ENCODE data around the gene CC2D2B.
A peak's percentile ranks its signal among the peaks of the same experiment; 100 is the strongest.

The CC2D2B gene

GRCh38 chr10:95876756-95877155, 31.0 kb upstream of the CC2D2B start:
- Histone ChIP-seq H3K36me3 (ENCODE audit: control insufficient read depth, insufficient read depth, low read length) (peaks cover 5% of the 10 kb centered on the region), H3K4me3 (replicated peaks; ENCODE audit: low read depth, low read length) (no peak overlapping the region), H3K27me3 (replicated peaks; ENCODE audit: control insufficient read depth, insufficient read depth, low read length) (no peaks in the 10 kb centered on the region)
- no peak for TF ChIP-seq CTCF (IDR thresholded peaks at IDR 0.05; ENCODE audit: insufficient read depth, low read length, poor library complexity, severe bottlenecking)
- DNase-seq (ENCODE audit: extremely low read depth, insufficient read length) = no peak

- Histone ChIP-seq H3K4me3 (replicated peaks; ENCODE audit: low read depth, low read length) (no peak overlapping the region), H3K27me3 (replicated peaks; ENCODE audit: control insufficient read depth, insufficient read depth, low read length) (no peaks in the 10 kb centered on the region), H3K36me3 (ENCODE audit: control insufficient read depth, insufficient read depth, low read length) (peaks cover 3% of the 10 kb centered on the region)
- TF ChIP-seq CTCF (IDR thresholded peaks at IDR 0.05; ENCODE audit: insufficient read depth, low read length, poor library complexity, severe bottlenecking) = no peak
- DNase-seq (ENCODE audit: extremely low read depth, insufficient read length) = no peak
Measured at GRCh38 chr10:95877881-95878280, 29.9 kb upstream of the CC2D2B start.

GRCh38 chr10:95880704-95881103, 27.1 kb upstream of the CC2D2B start:
- no peaks in the 10 kb centered on the region for H3K36me3 ChIP-seq (ENCODE audit: control insufficient read depth, insufficient read depth, low read length)
- no peak for TF ChIP-seq CTCF (IDR thresholded peaks at IDR 0.05; ENCODE audit: insufficient read depth, low read length, poor library complexity, severe bottlenecking)
- peak; percentile 26 for DNase-seq (ENCODE audit: extremely low read depth, insufficient read length)
- no peak overlapping the region for H3K4me3 ChIP-seq (replicated peaks; ENCODE audit: low read depth, low read length)
- H3K27me3 ChIP-seq (replicated peaks; ENCODE audit: control insufficient read depth, insufficient read depth, low read length) = no peaks in the 10 kb centered on the region

- H3K36me3 ChIP-seq (ENCODE audit: control insufficient read depth, insufficient read depth, low read length) = no peaks in the 10 kb centered on the region
- DNase-seq (ENCODE audit: extremely low read depth, insufficient read length) = no peak
- TF ChIP-seq CTCF (IDR thresholded peaks at IDR 0.05; ENCODE audit: insufficient read depth, low read length, poor library complexity, severe bottlenecking) = no peak
- H3K4me3 ChIP-seq (replicated peaks; ENCODE audit: low read depth, low read length) = no peak overlapping the region
- H3K27me3 ChIP-seq (replicated peaks; ENCODE audit: control insufficient read depth, insufficient read depth, low read length) = no peaks in the 10 kb centered on the region
Measured at GRCh38 chr10:95881316-95881715, 26.5 kb upstream of the CC2D2B start.

GRCh38 chr10:95889830-95890229, 17.9 kb upstream of the CC2D2B start:
- no peaks in the 10 kb centered on the region for H3K36me3 ChIP-seq (ENCODE audit: control insufficient read depth, insufficient read depth, low read length)
- TF ChIP-seq CTCF (IDR thresholded peaks at IDR 0.05; ENCODE audit: insufficient read depth, low read length, poor library complexity, severe bottlenecking) = no peak

More at GRCh38 chr10:95889830-95890229, 17.9 kb upstream of the CC2D2B start:
- no peak for DNase-seq (ENCODE audit: extremely low read depth, insufficient read length)
- Histone ChIP-seq H3K27me3 (replicated peaks; ENCODE audit: control insufficient read depth, insufficient read depth, low read length) (no peaks in the 10 kb centered on the region), H3K4me3 (replicated peaks; ENCODE audit: low read depth, low read length) (no peak overlapping the region)

Data from GM06990 (cell line).